Common myeloid progenitor, CD34-positive (primary cell): ENCODE data around the gene FASN.

ENCODE experiments used
- CTCF ChIA-PET: fragments of 350-600 bp; sonication (Branson Sonifier 250); formaldehyde crosslinking; loops from one replicate; lab custom pipeline; 2021; ENCODE audit warnings: antibody characterized with exemption; lab: Charles Lee
- POLR2A ChIA-PET: fragments of 350-600 bp; sonication (Branson Sonifier 250); formaldehyde crosslinking; loops from one replicate; lab custom pipeline; 2021; ENCODE audit warnings: antibody characterized with exemption; lab: Charles Lee
- DNase-seq, 3 donors: peaks; one replicate each; pipeline versions ENCODE4 v3.0.0 to v3.0.0-alpha.2; 2013
- H3K27ac ChIP-seq, 2 experiments: 1 replicate in 1 of 2; 2 replicates in 1 of 2; pipeline ENCODE4 v1.7.0; 2013; ENCODE audit warnings: inconsistent platforms in 2 of 2, low read length in 2 of 2, mild to moderate bottlenecking in 2 of 2, low read depth in 1 of 2, moderate library complexity in 1 of 2; ENCODE audit not compliant: severe bottlenecking in 2 of 2, insufficient read depth in 1 of 2, poor library complexity in 1 of 2
- H3K27me3 ChIP-seq, 5 experiments: replicated peaks in 2 of 5; 1 replicate in 3 of 5; 2 replicates in 2 of 5; pipeline versions ENCODE4 v1.6.1 to v1.7.0; 2013; ENCODE audit warnings: low read length in 4 of 5, mild to moderate bottlenecking in 2 of 5, moderate library complexity in 2 of 5, inconsistent platforms in 1 of 5; ENCODE audit not compliant: insufficient read depth in 5 of 5, control insufficient read depth in 4 of 5
- H3K36me3 ChIP-seq, 4 experiments: 1 replicate in 2 of 4; 2 replicates in 2 of 4; pipeline versions ENCODE4 v1.6.1 to v1.7.0; 2013; ENCODE audit warnings: low read length in 3 of 4, control low read depth in 1 of 4, mild to moderate bottlenecking in 1 of 4; ENCODE audit not compliant: control insufficient read depth in 4 of 4, insufficient read depth in 4 of 4
- H3K4me1 ChIP-seq, 4 experiments: 1 replicate in 3 of 4; 2 replicates in 1 of 4; pipeline versions ENCODE4 v1.6.1 to v1.7.1; 2013; ENCODE audit warnings: low read length in 3 of 4, mild to moderate bottlenecking in 3 of 4, control low read depth in 1 of 4, inconsistent platforms in 1 of 4, moderate library complexity in 1 of 4; ENCODE audit not compliant: control insufficient read depth in 4 of 4, insufficient read depth in 4 of 4; ENCODE audit errors: control extremely low read depth in 1 of 4
- H3K4me3 ChIP-seq, 7 experiments: 1 replicate in 4 of 7; 2 replicates in 3 of 7; pipeline versions ENCODE4 v1.5.1 to v1.7.0; 2013; ENCODE audit warnings: mild to moderate bottlenecking in 7 of 7, low read length in 6 of 7, moderate library complexity in 6 of 7, inconsistent platforms in 2 of 7, low read depth in 2 of 7, control low read depth in 1 of 7; ENCODE audit not compliant: insufficient read depth in 4 of 7, control insufficient read depth in 1 of 7; ENCODE audit errors: extremely low read depth in 1 of 7
- H3K9me3 ChIP-seq, 5 experiments: 1 replicate in 4 of 5; 2 replicates in 1 of 5; pipeline versions ENCODE4 v1.6.1 to v1.7.1; 2013; ENCODE audit warnings: low read length in 4 of 5, mild to moderate bottlenecking in 2 of 5, inconsistent platforms in 1 of 5, low read depth in 1 of 5, moderate library complexity in 1 of 5; ENCODE audit not compliant: control insufficient read depth in 4 of 5, insufficient read depth in 2 of 5; ENCODE audit errors: control extremely low read depth in 1 of 5
- WGBS: methylation state at CpG from one replicate; pipeline ENCODE4 v1.1.5; 2013; ENCODE audit not compliant: insufficient coverage; 5-methylcytosine and 5-hydroxymethylcytosine counted together

Gene FASN

GRCh38 chr17:82117139-82118090, 19.4 kb upstream of the FASN start:
- 94% methylated on average over 8 of the region's 22 CpGs for WGBS
- Histone ChIP-seq H3K27ac (no peak overlapping the region), H3K36me3 (peaks cover 2 to 13% (median 8%) of the 10 kb centered on the region in 4 experiments), H3K4me1 (peaks cover 0 to 5% (median 0%) of the 10 kb centered on the region in 4 experiments), H3K9me3 (no peaks in the 10 kb centered on the region), H3K4me3 (no peak overlapping the region), H3K27me3 (no peaks in the 10 kb centered on the region)
- ChIA-PET POLR2A (no interaction called here), CTCF (interaction anchor here (1.2 to 1.6 kb wide), 2 partner anchors 11 to 87 kb away, joined by 3 to 4 read pairs; no protein-coding TSS in a partner anchor)
- no peak for DNase-seq

- 85% methylated on average over 5 of the region's 6 CpGs for WGBS
- Histone ChIP-seq H3K27me3 (no peaks in the 10 kb centered on the region), H3K9me3 (no peaks in the 10 kb centered on the region), H3K4me1 (peaks cover 0 to 5% (median 0%) of the 10 kb centered on the region in 4 experiments), H3K36me3 (peaks cover 2 to 17% (median 9%) of the 10 kb centered on the region in 4 experiments), H3K27ac (no peak overlapping the region), H3K4me3 (no peak overlapping the region)
- DNase-seq: no peak
- CTCF ChIA-PET: interaction anchor here (1.0 to 1.6 kb wide), 2 partner anchors 10 to 64 kb away, joined by 3 to 4 read pairs; no protein-coding TSS in a partner anchor
- POLR2A ChIA-PET: interaction anchor here (0.6 to 0.7 kb wide), 2 partner anchors 30 to 66 kb away, joined by 3 to 4 read pairs; no protein-coding TSS in a partner anchor
These were observed 18.2 kb upstream of the FASN start for GRCh38 chr17:82116246-82116645.

GRCh38 chr17:82114872-82115271, 16.8 kb upstream of the FASN start:
- WGBS: 95% methylated on average over 4 of the region's 9 CpGs
- H3K36me3 ChIP-seq: peaks cover 2 to 17% (median 9%) of the 10 kb centered on the region in 4 experiments
- ChIA-PET CTCF (no interaction called here), POLR2A (no interaction called here)
- no peaks in the 10 kb centered on the region for H3K27me3 ChIP-seq
- no peak overlapping the region for H3K27ac ChIP-seq
- H3K9me3 ChIP-seq: no peaks in the 10 kb centered on the region
- peaks cover 0 to 5% (median 0%) of the 10 kb centered on the region in 4 experiments for H3K4me1 ChIP-seq
- DNase-seq: no peak
- no peak overlapping the region for H3K4me3 ChIP-seq

- Histone ChIP-seq H3K9me3 (no peaks in the 10 kb centered on the region), H3K36me3 (peaks cover 2 to 17% (median 9%) of the 10 kb centered on the region in 4 experiments), H3K27ac (no peak overlapping the region), H3K4me1 (peaks cover 0 to under 1% (median 0%) of the 10 kb centered on the region in 4 experiments), H3K4me3 (no peak overlapping the region), H3K27me3 (no peaks in the 10 kb centered on the region)
- DNase-seq: no peak
- ChIA-PET CTCF (interaction anchor here (1.0 kb wide), 1 partner anchor 10 kb away, joined by 3 read pairs; no protein-coding TSS in a partner anchor), POLR2A (no interaction called here)
- 86% methylated on average over 3 of the region's 10 CpGs for WGBS
These were observed 16.4 kb upstream of the FASN start for GRCh38 chr17:82114447-82114846.

GRCh38 chr17:82113941-82114340, 15.9 kb upstream of the FASN start:
- POLR2A ChIA-PET: no interaction called here
- Histone ChIP-seq H3K4me1 (no peaks in the 10 kb centered on the region), H3K4me3 (no peak overlapping the region), H3K27ac (no peak overlapping the region), H3K36me3 (peaks cover 2 to 17% (median 9%) of the 10 kb centered on the region in 4 experiments), H3K9me3 (no peaks in the 10 kb centered on the region), H3K27me3 (no peaks in the 10 kb centered on the region)
- DNase-seq: no peak
- CTCF ChIA-PET: interaction anchor here (1.0 to 2.0 kb wide), 2 partner anchors 10 to 37 kb away, joined by 3 to 4 read pairs; no protein-coding TSS in a partner anchor
- 96% methylated on average over 9 of the region's 13 CpGs for WGBS

- H3K36me3 ChIP-seq: peaks cover 2 to 17% (median 9%) of the 10 kb centered on the region in 4 experiments
- no peaks in the 10 kb centered on the region for H3K4me1 ChIP-seq
- ChIA-PET CTCF (interaction anchor here (1.0 to 2.0 kb wide), 2 partner anchors 11 to 37 kb away, joined by 3 to 4 read pairs; no protein-coding TSS in a partner anchor), POLR2A (no interaction called here)
- H3K9me3 ChIP-seq: no peaks in the 10 kb centered on the region
- no peak overlapping the region for H3K27ac ChIP-seq
- no peak for DNase-seq
- no peaks in the 10 kb centered on the region for H3K27me3 ChIP-seq
- H3K4me3 ChIP-seq: no peak overlapping the region
- WGBS: 98% methylated on average over 9 of the region's 9 CpGs
These were observed 15.4 kb upstream of the FASN start for GRCh38 chr17:82113422-82113821.
